Fibroblast of villous mesenchyme (primary cell): ENCODE results near the gene GMDS. TPM values are rescaled to one million over a fixed set of nuclear protein-coding genes. Genes with fewer than 3 reads are reported as not detected.
A peak's percentile ranks its signal among the peaks of the same experiment; 100 is the strongest.

Experiments
- DNase-seq: peaks from one replicate; pipeline ENCODE4 v3.0.0-alpha.2; 2010; ENCODE audit warnings: low read depth
- H3K4me3 ChIP-seq: 2 replicates; pipeline ENCODE4 v1.5.1; 2011; ENCODE audit warnings: low read depth, mild to moderate bottlenecking, low read length
- CTCF ChIP-seq: IDR thresholded peaks from 2 replicates; pipeline ENCODE4 v1.5.1; 2012; ENCODE audit warnings: low read depth, mild to moderate bottlenecking, low read length; ENCODE audit not compliant: insufficient read depth
- total RNA-seq: library from RNA; depleted of rRNA; stranded (reverse); fragments of >200 nt; gene quantifications from 2 replicates; pipeline ENCODE4 v1.2.3, GENCODE V29; 2012

GMDS gene
- total RNA-seq, 1 donor, result 6.5 TPM

GRCh38 chr6:1605004-1605892 is 640.2 kb downstream of the GMDS start:
- TF ChIP-seq CTCF, result no peak
- DNase-seq, result no peak
- H3K4me3 ChIP-seq, result no peak overlapping the region

GRCh38 chr6:1604158-1605003 is 641.0 kb downstream of the GMDS start:
- no peak for DNase-seq
- no peak overlapping the region for H3K4me3 ChIP-seq

GRCh38 chr6:1603708-1604107 is 641.7 kb downstream of the GMDS start:
- DNase-seq, result no peak
- no peak for TF ChIP-seq CTCF
- H3K4me3 ChIP-seq, result no peak overlapping the region

More at GRCh38 chr6:1604158-1605003, 641.0 kb downstream of the GMDS start:
- TF ChIP-seq CTCF, result peak; percentile 73

- no peak for TF ChIP-seq CTCF
- DNase-seq, result no peak
- no peak overlapping the region for H3K4me3 ChIP-seq
These were observed 643.2 kb downstream of the GMDS start for GRCh38 chr6:1602049-1602713.

- no peak overlapping the region for H3K4me3 ChIP-seq
- TF ChIP-seq CTCF, result no peak
- no peak for DNase-seq
These were observed 644.0 kb downstream of the GMDS start for GRCh38 chr6:1601158-1602048.

GRCh38 chr6:1600764-1601157 is 644.6 kb downstream of the GMDS start:
- TF ChIP-seq CTCF, result no peak
- no peak overlapping the region for H3K4me3 ChIP-seq
- no peak for DNase-seq
